DMS53 (cell line): ENCODE measurements around the gene UBQLN1.
A peak's percentile ranks its signal among the peaks of the same experiment; 100 is the strongest.
"Not testable (repeated sequence)": the region's sequence is repeated elsewhere in the genome, so short reads cannot be mapped to it uniquely, and the experiment has no call there.

ENCODE experiments used
- DNase-seq: peaks from one replicate; lab custom pipeline; 2025; lab: John Stamatoyannopoulos, UW

Gene UBQLN1

DNA sequence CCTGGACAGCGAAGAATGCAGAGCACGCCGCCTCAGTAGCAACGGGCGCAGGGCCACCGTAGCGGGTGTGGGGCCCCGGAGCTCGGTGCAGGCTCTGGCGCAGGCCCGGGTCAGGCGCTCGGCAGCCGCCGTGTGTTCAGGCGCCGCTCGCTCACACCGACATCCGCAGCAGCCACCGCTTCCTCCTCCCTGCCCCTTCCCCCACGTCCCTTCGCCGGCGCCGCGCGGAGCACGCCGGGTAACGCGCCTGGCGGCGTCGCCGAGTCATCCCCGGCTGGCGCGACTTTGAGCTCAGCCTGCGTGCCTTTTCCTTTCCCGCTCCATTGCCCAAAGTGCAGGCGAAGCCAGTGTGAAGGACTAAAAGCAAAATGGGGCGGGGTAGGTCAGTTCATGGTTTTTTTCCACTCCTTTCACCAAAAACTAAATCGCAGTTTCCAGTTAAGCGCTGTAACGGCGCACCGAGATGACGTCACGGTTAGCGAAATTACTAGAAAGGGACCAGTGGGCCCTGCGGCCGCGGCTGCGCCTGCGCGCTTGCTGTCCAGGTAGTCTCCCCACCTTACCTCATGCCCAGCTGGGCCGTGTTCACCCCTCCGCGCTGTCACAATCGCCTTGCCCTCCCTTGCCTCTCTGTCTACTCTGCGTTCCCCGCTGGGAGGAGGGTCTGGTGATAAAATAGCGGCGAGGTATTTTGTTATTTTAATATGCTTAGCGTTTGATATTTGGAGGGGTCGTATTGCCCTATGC lies at the start of gene UBQLN1:
Gene UBQLN1, minus strand, starts transcription at position 191 of the 747 bp plus-strand sequence. CDS start 279 bp downstream, outside the sequence.
- DNase-seq, result peak; percentile 95

GRCh38 chr9:83754383-83754977 lies 46.7 kb upstream of the UBQLN1 start:
- DNase-seq, result no peak

GRCh38 chr9:83749706-83750105 lies 41.9 kb upstream of the UBQLN1 start:
- DNase-seq, result no peak

DNA sequence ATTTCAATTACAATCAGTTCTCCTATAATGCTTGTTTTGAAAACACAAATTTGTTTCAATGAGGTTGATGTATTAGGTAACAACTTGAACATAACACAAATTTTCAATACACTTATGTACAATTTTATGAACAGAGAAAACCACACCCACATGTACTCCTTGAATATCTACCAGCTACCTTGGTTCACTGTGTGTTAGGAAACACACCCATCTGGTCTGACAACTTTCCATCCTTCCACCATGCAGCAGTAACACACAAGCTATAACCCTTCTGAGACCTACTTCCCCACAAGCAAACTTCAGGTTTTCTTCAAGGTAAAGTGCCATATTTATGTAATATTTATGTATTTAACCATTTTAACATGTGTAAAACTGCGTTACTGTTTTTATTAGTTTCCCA lies 36.4 kb upstream of the UBQLN1 start:
- peak; percentile 2 for DNase-seq

DNA sequence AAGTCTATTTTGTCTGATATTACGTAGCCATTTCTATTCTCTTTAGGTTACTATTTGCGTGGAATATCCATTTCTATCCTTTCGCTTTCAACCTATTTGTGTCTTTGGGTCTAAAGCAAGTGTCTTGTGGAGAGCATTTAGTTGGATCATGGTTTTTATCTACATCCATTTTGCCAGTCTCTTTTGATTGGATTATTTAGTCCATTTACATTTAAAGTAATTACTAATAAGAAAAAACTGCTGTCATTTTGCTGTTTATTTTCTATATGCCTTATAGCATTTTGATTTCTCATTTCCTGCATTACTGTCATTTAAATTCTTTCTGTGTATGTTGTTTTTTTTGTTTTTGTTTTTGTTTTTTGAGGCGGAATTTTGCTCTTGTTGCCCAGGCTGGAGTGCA lies 26.0 kb upstream of the UBQLN1 start:
- DNase-seq, result no peak

DNA sequence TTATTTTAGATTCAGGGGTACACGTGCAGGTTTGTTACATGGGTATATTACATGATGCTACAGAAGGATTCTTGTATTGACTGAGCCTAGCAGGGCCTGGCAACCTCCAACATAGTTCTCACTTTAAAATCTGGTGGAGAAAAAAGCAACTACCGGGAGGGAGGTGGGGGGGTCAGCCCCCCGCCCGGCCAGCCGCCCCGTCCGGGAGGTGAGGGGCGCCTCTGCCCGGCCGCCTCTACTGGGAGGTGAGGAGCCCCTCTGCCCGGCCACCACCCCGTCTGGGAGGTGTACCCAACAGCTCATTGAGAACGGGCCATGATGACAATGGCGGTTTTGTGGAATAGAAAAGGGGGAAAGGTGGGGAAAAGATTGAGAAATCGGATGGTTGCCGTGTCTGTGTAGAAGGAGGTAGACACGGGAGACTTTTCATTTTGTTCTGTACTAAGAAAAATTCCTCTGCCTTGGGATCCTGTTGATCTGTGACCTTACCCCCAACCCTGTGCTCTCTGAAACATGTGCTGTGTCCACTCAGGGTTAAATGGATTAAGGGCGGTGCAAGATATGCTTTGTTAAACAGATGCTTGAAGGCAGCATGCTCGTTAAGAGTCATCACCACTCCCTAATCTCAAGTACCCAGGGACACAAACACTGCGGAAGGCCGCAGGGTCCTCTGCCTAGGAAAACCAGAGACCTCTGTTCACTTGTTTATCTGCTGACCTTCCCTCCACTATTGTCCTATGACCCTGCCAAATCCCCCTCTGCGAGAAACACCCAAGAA lies 21.0 kb upstream of the UBQLN1 start:
- DNase-seq, result not testable (repeated sequence)

- no peak for DNase-seq
These were observed 16.7 kb upstream of the UBQLN1 start for GRCh38 chr9:83724436-83724835.

DNA sequence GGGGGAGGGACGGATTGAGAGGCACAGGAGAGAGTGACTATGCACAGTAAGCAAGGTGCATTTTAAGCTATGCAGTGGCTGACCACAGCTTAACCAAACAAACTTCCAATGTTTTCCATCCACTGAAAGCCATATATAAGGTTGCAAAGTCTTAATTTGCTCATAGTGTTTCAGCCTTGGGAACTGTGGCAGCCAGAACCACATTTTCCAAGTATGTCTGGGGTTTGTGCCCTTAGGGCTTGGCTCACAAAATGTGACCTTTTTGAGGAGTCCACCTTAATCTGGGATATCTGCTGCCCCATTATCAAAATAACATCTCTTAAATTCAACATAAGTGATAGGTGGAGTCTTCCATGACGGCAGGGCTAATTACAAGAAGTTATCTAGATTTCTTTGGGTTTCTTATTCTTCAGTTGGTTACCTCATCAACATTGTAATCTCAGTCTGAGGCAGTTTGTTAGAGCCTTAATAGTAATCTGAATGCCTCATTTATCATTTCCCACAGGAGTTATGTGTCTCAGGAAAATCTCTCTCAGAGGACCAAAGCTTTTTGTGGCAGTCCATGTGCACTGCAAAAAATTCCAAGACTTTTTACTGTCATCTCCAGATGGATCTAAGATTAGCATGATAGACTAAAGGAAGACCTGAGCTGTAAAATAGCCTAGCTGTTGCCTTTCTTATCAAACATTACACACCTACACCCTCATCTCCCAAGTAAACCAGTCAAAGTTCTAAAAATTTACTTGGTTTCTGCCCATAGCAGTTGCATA lies 15.2 kb upstream of the UBQLN1 start:
- DNase-seq, result no peak

DNA sequence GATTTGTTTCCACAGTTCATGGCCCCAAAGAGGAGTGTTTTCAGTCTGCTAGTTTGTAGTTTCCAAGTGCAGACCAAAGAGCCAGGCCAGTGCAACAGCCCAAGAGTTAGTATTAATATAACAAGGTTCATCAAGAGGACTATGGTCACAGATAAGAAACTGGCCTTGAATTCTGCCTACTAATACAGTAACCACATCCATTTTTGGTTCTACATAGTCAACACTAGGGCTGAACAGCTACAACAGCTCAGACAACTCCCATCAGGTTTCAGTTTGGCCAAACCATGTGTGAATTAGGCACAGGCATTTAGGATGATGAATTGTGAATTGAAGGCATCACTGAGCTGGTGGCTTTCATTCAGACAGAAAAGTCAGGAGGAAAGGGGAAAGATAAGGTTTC lies 13.8 kb upstream of the UBQLN1 start:
- DNase-seq, result no peak

DNA sequence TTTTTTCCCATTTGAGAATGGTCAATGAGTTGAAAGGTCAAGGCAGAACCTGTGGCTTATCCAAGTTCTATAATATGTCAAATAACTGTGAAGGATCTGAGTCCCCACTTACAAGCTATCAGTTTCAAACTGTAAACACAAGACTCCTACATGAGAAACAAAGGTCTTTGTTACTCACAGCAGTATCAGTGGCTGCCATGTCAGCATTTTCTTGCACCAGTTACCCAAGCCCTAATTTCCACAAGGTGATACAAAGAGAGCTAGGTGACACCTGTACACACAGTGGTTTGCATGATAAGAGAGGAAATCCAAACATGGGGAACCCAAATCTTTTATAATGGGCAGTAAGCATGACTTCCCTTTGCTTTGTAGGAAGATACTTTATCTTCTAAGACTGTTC lies 8.0 kb upstream of the UBQLN1 start:
- DNase-seq, result no peak

GRCh38 chr9:83715221-83715620 lies 7.5 kb upstream of the UBQLN1 start:
- DNase-seq, result no peak

GRCh38 chr9:83714329-83714728 lies 6.6 kb upstream of the UBQLN1 start:
- DNase-seq, result peak; percentile 4

GRCh38 chr9:83708515-83709158 lies 879 bp upstream of the UBQLN1 start:
- DNase-seq, result peak; percentile 78

- peak; percentile 88 for DNase-seq
These were observed 315 bp downstream of the UBQLN1 start for GRCh38 chr9:83707518-83707767.

GRCh38 chr9:83706676-83707517 lies 861 bp downstream of the UBQLN1 start:
- DNase-seq, result peak; percentile 55

DNA sequence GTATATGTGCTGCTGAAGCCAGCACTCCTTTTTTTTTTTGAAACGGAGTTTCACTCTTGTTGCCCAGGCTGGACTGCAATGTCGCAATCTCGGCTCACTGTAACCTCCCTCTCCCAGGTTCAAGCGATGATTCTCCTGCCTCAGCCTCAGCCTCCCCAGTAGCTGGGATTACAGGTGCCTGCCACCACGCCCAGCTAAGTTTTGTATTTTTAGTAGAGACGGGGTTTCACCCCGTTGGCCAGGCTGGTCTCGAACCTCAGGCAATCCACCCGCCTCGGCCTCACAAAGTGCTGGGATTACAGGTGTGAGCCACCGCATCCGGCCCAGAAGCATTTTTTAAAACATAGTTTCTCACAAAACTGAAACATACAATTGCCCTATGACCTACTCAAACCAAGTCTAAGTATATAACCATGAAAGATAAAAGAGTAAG lies 2.5 kb downstream of the UBQLN1 start:
- DNase-seq, result not testable (repeated sequence)

DNA sequence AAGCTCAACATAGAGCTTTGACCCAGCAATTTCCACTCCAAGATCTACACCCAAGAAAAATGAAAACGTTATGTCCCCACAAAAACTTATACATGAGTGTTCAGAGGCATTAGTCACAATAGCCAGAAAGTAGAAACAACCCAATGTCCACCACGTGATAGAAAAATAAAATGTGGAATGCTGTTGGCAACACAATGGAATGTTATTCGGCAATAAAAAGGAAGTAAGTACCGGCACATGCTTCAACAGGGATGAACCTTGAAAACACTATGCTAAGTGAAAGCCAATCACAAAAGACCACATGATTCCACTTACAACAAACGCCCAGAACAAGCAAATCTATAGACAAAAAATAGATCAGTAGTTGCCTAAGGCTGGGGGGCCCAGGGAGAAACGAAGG lies 6.0 kb downstream of the UBQLN1 start:
- DNase-seq, result no peak

DNA sequence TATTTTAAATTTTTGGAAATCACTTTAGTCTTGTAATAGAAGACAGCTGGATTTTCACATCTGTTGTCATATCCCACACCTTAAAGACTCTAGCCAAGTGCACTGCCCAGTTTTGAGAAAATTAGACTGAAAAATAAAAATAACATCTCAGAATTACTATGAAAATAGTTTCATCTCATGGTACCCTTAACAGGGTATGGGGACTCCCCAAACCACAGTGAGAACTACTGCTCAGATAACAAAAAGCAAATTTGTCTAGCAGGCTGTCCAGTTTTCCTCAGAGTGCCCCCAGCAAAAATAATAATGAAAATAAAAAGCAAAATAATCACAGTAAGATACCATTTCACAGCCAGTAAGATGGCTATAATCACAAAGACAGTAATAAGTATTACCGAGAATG lies 6.5 kb downstream of the UBQLN1 start:
- DNase-seq, result no peak

DNA sequence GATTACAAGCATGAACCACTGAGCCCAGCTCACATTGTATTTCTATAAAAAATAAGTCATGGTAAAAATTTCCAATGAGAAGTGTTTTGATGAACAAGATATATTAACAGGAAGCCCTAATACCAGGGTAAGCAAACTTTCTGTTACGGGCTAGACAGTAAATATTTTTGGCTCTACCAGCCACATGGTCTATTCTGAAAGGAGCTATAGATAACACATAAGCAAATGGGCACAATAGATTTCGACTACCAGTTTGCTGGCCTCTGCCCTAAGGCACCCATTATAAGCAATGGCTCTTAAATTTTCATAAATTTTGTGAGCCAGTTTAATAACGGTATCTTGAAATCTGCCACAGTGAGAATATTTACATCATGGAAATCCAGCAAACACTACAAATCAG lies 8.1 kb downstream of the UBQLN1 start:
- no peak for DNase-seq

DNA sequence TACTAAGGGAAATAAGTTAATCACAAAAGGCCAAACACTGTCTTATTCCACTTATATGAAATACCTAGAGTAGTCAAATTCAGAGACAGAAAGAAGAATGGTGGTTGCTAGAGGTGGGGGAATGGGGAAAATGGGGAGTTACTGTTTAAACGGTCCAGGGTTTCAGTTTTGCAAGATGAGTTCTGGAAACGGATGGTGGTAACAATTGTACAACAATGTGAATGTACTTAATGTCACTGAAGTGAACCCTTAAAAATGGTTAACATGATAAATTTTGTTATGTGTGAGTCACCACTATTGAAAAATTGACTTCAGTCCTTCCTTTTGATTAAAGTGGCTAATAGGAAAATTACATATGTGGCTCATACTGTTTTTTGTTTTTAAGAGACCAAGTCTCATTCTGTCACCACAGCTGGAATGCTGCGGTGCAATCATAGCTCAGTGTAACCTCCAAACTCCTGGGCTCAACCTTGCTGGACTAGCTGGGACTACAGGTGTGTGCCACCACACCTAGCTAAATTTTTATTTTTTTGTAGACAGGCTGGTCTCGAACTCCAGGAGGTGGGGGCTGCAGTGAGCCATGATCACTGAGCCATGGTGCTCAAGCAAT lies 8.7 kb downstream of the UBQLN1 start:
- no peak for DNase-seq

DNA sequence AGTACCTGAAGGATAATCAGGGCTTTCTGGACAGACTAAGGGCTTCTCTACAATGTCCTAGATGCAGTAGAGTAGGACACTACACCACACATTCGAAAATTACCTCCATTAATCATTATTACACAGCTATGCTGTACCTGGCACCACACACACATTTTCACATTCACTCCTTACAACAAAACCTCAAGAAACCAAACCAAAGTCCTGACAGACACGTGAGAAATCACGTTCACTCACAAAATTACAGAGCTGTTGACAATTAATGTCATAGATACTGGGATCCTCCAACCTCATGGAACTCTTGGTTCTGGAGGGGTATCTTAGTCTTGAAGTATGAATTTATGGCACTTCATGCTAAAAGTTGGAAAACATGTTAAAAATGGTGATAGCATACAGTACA lies 16.3 kb downstream of the UBQLN1 start:
- DNase-seq, result no peak
